Nephron progenitor cell (in vitro differentiated cells): ENCODE data around the gene PNLIP.

ENCODE experiments used
- DNase-seq: peaks from one replicate; pipeline ENCODE4 v3.0.0; 2021
- H3K27ac Mint-ChIP-seq: 2 replicates; pipeline ENCODE4 v1.8.0; 2021; ENCODE audit warnings: mild to moderate bottlenecking, moderate library complexity, mixed read lengths
- H3K27me3 Mint-ChIP-seq: 2 replicates; pipeline ENCODE4 v1.8.0; 2021; ENCODE audit warnings: mild to moderate bottlenecking, low read depth, mixed read lengths; ENCODE audit not compliant: poor library complexity
- H3K36me3 Mint-ChIP-seq: 2 replicates; pipeline ENCODE4 v1.8.0; 2021; ENCODE audit warnings: low read depth, mixed read lengths
- H3K4me1 Mint-ChIP-seq: 2 replicates; pipeline ENCODE4 v1.8.0; 2021; ENCODE audit warnings: mixed read lengths
- H3K4me3 Mint-ChIP-seq: 2 replicates; pipeline ENCODE4 v1.8.0; 2021; ENCODE audit warnings: mild to moderate bottlenecking, moderate library complexity, mixed read lengths
- H3K9me3 Mint-ChIP-seq: 2 replicates; pipeline ENCODE4 v1.8.0; 2021; ENCODE audit warnings: mild to moderate bottlenecking, moderate library complexity, mixed read lengths
- CTCF ChIP-seq: fragments of 200-600 bp; sonication (generic); IDR thresholded peaks from 2 replicates; pipeline ENCODE4 v1.5.0; 2021; ENCODE audit warnings: antibody characterized with exemption

PNLIP gene

GRCh38 chr10:116545756-116546155 lies at the start of gene PNLIP:
TSS of gene PNLIP (plus strand) at chr10:116545931. CDS start at chr10:116546093, 162 bp downstream.
- Mint-ChIP-seq H3K27ac (no peak within 1 kb of the TSS), H3K27me3 (peaks cover 14% of the 10 kb centered on the region), H3K4me3 (no peak within 1 kb of the TSS), H3K9me3 (peaks cover under 1% of the 10 kb centered on the region), H3K4me1 (no peaks in the 10 kb centered on the region), H3K36me3 (no peaks in the 10 kb centered on the region)
- DNase-seq: no peak
- no peak for TF ChIP-seq CTCF

GRCh38 chr10:116504786-116505185 lies 40.9 kb upstream of the PNLIP start:
- Mint-ChIP-seq H3K4me3 (no peak overlapping the region), H3K27ac (no peak overlapping the region), H3K4me1 (no peaks in the 10 kb centered on the region), H3K36me3 (no peaks in the 10 kb centered on the region), H3K27me3 (peaks cover 16% of the 10 kb centered on the region), H3K9me3 (peaks cover 7% of the 10 kb centered on the region)
- TF ChIP-seq CTCF: no peak
- DNase-seq: no peak

GRCh38 chr10:116510565-116510964 lies 35.2 kb upstream of the PNLIP start:
- Mint-ChIP-seq H3K4me1 (no peaks in the 10 kb centered on the region), H3K36me3 (no peaks in the 10 kb centered on the region), H3K27ac (no peak overlapping the region), H3K9me3 (no peaks in the 10 kb centered on the region), H3K4me3 (no peak overlapping the region), H3K27me3 (peaks cover 17% of the 10 kb centered on the region)
- no peak for TF ChIP-seq CTCF
- no peak for DNase-seq

GRCh38 chr10:116511365-116511764 lies 34.4 kb upstream of the PNLIP start:
- H3K4me3 Mint-ChIP-seq: no peak overlapping the region
- H3K9me3 Mint-ChIP-seq: no peaks in the 10 kb centered on the region
- DNase-seq: no peak
- H3K36me3 Mint-ChIP-seq: no peaks in the 10 kb centered on the region
- no peak for TF ChIP-seq CTCF
- peaks cover 17% of the 10 kb centered on the region for H3K27me3 Mint-ChIP-seq
- no peak overlapping the region for H3K27ac Mint-ChIP-seq
- H3K4me1 Mint-ChIP-seq: no peaks in the 10 kb centered on the region

GRCh38 chr10:116521424-116522290 lies 24.1 kb upstream of the PNLIP start:
- Mint-ChIP-seq H3K36me3 (no peaks in the 10 kb centered on the region), H3K4me3 (no peak overlapping the region), H3K4me1 (no peaks in the 10 kb centered on the region), H3K27me3 (peaks cover 19% of the 10 kb centered on the region), H3K9me3 (no peaks in the 10 kb centered on the region), H3K27ac (no peak overlapping the region)
- TF ChIP-seq CTCF: peak; percentile 87
- peak; percentile 49 for DNase-seq
